Measurements from ENCODE around the gene DLK2.

Gene DLK2

DNA sequence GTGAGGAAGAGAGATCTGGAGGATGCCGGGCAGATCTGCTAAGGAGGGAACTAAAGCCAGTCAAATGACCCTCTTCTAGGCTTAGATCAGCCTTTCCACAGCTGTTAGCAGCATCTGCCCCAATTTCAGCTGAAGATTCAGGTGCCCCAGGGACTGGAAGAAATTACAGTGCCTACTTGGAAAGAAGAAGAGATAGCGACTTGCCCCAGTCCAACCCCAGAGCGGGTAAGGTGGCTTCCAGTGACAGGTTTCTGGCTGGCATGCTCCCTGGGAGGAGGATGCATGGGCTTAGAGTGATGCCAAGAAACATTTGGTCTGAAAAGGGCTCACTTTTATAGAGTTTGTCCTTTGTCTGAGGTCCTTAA is 22.6 kb upstream of the DLK2 start:
- H3K27me3 ChIP-seq, result no peaks in the 10 kb centered on the region
- H3K9me3 ChIP-seq, result no peaks in the 10 kb centered on the region
- TF ChIP-seq, protein P1, sequence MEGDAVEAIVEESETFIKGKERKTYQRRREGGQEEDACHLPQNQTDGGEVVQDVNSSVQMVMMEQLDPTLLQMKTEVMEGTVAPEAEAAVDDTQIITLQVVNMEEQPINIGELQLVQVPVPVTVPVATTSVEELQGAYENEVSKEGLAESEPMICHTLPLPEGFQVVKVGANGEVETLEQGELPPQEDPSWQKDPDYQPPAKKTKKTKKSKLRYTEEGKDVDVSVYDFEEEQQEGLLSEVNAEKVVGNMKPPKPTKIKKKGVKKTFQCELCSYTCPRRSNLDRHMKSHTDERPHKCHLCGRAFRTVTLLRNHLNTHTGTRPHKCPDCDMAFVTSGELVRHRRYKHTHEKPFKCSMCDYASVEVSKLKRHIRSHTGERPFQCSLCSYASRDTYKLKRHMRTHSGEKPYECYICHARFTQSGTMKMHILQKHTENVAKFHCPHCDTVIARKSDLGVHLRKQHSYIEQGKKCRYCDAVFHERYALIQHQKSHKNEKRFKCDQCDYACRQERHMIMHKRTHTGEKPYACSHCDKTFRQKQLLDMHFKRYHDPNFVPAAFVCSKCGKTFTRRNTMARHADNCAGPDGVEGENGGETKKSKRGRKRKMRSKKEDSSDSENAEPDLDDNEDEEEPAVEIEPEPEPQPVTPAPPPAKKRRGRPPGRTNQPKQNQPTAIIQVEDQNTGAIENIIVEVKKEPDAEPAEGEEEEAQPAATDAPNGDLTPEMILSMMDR (IDR thresholded peaks at IDR 0.05), result no peak

DNA sequence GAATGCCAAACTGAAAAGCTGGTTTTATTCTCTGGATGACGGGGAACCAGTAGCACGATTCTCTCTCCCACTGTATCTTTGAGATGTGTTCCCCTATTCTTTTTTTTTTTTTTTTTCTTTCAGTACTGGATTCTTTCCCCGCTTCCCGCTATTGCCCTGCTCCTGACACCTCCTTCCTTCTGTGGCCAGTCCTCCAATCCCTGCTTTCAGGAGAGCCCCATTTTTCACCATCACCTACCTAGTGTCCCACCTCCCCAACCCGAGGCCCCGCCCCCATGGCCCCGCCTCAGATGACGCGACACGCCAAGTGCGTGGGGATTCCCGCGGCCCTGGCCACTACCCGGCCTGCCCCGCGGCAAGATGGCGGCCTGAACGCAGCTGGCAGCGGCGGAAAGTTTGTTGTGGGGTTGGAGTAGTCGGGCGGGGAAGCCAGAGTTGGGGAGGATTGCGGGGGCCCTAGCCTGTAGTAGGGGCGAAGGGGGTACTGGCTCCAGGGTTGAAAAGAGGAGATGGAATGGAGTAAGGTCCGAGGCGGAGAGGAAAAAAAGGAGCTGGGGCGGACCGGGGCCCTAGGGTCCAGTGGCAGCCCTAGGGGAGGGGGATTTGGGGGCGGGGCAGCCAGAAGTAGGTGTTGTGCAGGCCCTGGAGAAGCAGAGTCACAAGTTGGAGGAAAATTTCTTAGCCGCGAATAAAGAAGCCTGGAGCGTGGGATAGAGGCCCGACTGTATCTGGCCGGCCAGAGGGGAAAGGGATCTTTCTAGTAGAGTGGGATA is 22.1 kb upstream of the DLK2 start, which contains the start of gene TJAP1:
Gene TJAP1, plus strand, starts transcription at position 336 of the 773 bp plus-strand sequence. CDS start 21,432 bp downstream, outside the sequence.
- Histone ChIP-seq H3K27me3 (peaks cover 1% of the 10 kb centered on the region), H3K36me3 (no peaks in the 10 kb centered on the region), H3K27ac (peak within 1 kb of the TSS; percentile 67), H3K9me3 (no peaks in the 10 kb centered on the region), H3K4me1 (ENCODE audit: control insufficient read depth in 1 of 2, insufficient read depth in 1 of 2, low read depth in 1 of 2, low read length in 1 of 2) (peaks cover 10 to 15% of the 10 kb centered on the region in 2 experiments), H3K4me3 (ENCODE audit: low read depth in 1 of 2, low read length in 1 of 2) (peak within 1 kb of the TSS; percentile 64 to 79)
- TF ChIP-seq, protein P1 (IDR thresholded peaks at IDR 0.05), result peak; percentile 10

More for the DNA sequence above, 22.6 kb upstream of the DLK2 start:
- Histone ChIP-seq H3K36me3 (no peaks in the 10 kb centered on the region), H3K27ac (peak overlapping the region; percentile 67), H3K4me1 (ENCODE audit: control insufficient read depth in 1 of 2, insufficient read depth in 1 of 2, low read depth in 1 of 2, low read length in 1 of 2) (peaks cover 10 to 15% of the 10 kb centered on the region in 2 experiments), H3K4me3 (ENCODE audit: low read depth in 1 of 2, low read length in 1 of 2) (peak overlapping the region; percentile 64 to 79)

DNA sequence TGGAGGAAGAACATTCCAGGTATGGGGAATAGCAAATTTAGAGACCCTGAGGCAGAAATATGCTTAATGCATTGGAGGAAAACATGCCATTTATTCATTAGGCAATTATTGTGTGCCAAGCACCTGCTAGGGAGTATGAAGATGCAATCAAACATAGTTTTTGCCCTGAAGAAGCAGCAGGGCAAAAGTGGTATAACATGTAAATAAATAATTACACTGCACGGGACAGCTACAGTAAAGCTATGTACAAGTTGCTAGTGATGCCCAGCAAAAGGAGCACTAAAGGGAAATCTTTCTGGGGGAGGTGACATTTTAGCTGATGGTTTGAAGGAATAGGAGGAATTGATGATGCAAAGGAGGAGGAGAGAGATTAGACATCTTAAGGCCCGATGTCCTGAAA is 21.4 kb upstream of the DLK2 start:
- peaks cover 10 to 15% of the 10 kb centered on the region in 2 experiments for H3K4me1 ChIP-seq (ENCODE audit: control insufficient read depth in 1 of 2, insufficient read depth in 1 of 2, low read depth in 1 of 2, low read length in 1 of 2)
- H3K4me3 ChIP-seq (ENCODE audit: low read depth in 1 of 2, low read length in 1 of 2), result peak overlapping the region; percentile 64 to 79
- H3K27me3 ChIP-seq, result peaks cover 8% of the 10 kb centered on the region
- no peaks in the 10 kb centered on the region for H3K9me3 ChIP-seq
- TF ChIP-seq, protein P1 (IDR thresholded peaks at IDR 0.05), result no peak
- H3K36me3 ChIP-seq, result no peaks in the 10 kb centered on the region
- H3K27ac ChIP-seq, result no peak overlapping the region

DNA sequence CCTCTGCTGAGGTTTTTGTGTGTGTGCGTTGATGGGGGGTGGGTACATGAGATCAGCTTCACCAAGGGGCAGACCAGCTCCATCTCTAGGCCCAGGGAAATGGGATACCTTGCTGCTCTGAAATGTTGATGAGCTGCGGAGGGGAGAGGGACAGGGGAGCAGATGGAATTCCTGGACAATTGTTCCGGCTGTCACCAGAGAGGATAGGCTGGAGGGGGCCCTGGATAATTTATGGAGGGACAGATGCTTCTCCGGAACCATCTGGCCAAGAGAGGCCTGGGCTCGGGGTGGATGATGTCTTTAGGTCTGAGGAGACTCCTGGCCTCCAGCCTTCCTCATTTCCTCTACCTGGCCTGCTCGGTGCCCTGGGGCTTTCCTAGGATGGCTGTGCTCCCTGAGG is 20.2 kb upstream of the DLK2 start:
- no peaks in the 10 kb centered on the region for H3K9me3 ChIP-seq
- H3K4me1 ChIP-seq (ENCODE audit: control insufficient read depth in 1 of 2, insufficient read depth in 1 of 2, low read depth in 1 of 2, low read length in 1 of 2), result peaks cover 10 to 15% of the 10 kb centered on the region in 2 experiments
- no peaks in the 10 kb centered on the region for H3K36me3 ChIP-seq
- no peak overlapping the region for H3K4me3 ChIP-seq (ENCODE audit: low read depth in 1 of 2, low read length in 1 of 2)
- H3K27me3 ChIP-seq, result peaks cover 17% of the 10 kb centered on the region
- TF ChIP-seq, protein P1 (IDR thresholded peaks at IDR 0.05), result no peak
- H3K27ac ChIP-seq, result no peak overlapping the region

DNA sequence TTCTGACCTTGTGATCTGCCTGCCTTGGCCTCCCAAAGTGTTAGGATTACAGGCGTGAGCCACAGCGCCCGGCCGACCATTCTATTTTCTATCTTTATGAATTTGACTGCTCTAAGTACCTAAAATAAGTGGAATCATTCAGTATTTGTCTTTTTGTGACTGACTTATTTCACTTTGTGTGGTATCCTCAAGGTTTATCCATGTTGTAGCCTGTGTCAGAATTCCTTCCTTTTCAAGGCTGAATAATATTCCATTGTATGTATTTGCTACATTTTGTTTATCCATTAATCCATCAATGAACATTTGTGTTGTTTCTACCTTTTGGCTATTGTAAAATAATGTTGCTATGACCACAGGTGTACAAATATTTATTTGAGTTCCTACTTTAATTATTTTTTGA is 17.2 kb upstream of the DLK2 start:
- TF ChIP-seq, protein P1 (IDR thresholded peaks at IDR 0.05), result no peak
- no peak overlapping the region for H3K27ac ChIP-seq

More for the DNA sequence above, 17.2 kb upstream of the DLK2 start:
- no peaks in the 10 kb centered on the region for H3K36me3 ChIP-seq
- H3K9me3 ChIP-seq, result no peaks in the 10 kb centered on the region
- no peak overlapping the region for H3K4me3 ChIP-seq (ENCODE audit: low read depth in 1 of 2, low read length in 1 of 2)
- peaks cover 39% of the 10 kb centered on the region for H3K27me3 ChIP-seq
- H3K4me1 ChIP-seq (ENCODE audit: control insufficient read depth in 1 of 2, insufficient read depth in 1 of 2, low read depth in 1 of 2, low read length in 1 of 2), result peaks cover 4% of the 10 kb centered on the region in 2 experiments
